WTC11 (cell line): ENCODE measurements around the gene C6orf118. TPM values are rescaled to one million over a fixed set of nuclear protein-coding genes. Genes with fewer than 3 reads are reported as not detected.

Experiments
- ATAC-seq: fragments of 200-7000 bp; cut with Tn5 transposase; 2 replicates; pipeline ENCODE4 v1.10.0; 2021; ENCODE audit warnings: mild to moderate bottlenecking, moderate library complexity
- CTCF ChIA-PET: fragments of 300-600 bp; sonication (Branson Sonifier 250); formaldehyde crosslinking; loops from one replicate; lab custom pipeline; 2021; ENCODE audit warnings: antibody characterized with exemption; lab: Charles Lee
- POLR2A ChIA-PET: fragments of 350-600 bp; sonication (Branson Sonifier 250); formaldehyde crosslinking; loops from one replicate; lab custom pipeline; 2021; ENCODE audit warnings: antibody characterized with exemption; lab: Charles Lee
- DNase-seq: peaks from one replicate; pipeline ENCODE4 v3.0.0; 2021; ENCODE audit warnings: low spot score
- H3K27ac Mint-ChIP-seq: 2 replicates; pipeline ENCODE4 v1.8.0; 2021; ENCODE audit warnings: mixed read lengths
- H3K27me3 Mint-ChIP-seq: 2 replicates; pipeline ENCODE4 v1.8.0; 2021; ENCODE audit warnings: low read depth, mild to moderate bottlenecking, moderate library complexity, mixed read lengths
- H3K36me3 Mint-ChIP-seq: 2 replicates; pipeline ENCODE4 v1.8.0; 2021; ENCODE audit warnings: mixed read lengths
- H3K4me1 Mint-ChIP-seq: 2 replicates; pipeline ENCODE4 v1.8.0; 2022; ENCODE audit warnings: mixed read lengths
- H3K4me3 Mint-ChIP-seq: 2 replicates; pipeline ENCODE4 v1.8.0; 2021; ENCODE audit warnings: mild to moderate bottlenecking, moderate library complexity, mixed read lengths
- H3K9me3 Mint-ChIP-seq: 2 replicates; pipeline ENCODE4 v1.8.0; 2021; ENCODE audit warnings: mixed read lengths
- EMX1 ChIP-seq: fragments of 250-450 bp; sonication (Bioruptor Pico); IDR thresholded peaks from 2 replicates; pipeline ENCODE4 v1.8.0; 2021; ENCODE audit warnings: mild to moderate bottlenecking
- FOXK1 ChIP-seq: sonication (generic); formaldehyde crosslinking; IDR thresholded peaks from 2 replicates; pipeline ENCODE4 v1.8.0; 2022; ENCODE audit warnings: mild to moderate bottlenecking, moderate library complexity, missing genetic modification reagents
- GABPB1 ChIP-seq: sonication (generic); formaldehyde crosslinking; IDR thresholded peaks from 2 replicates; pipeline ENCODE4 v1.8.1; 2023; ENCODE audit warnings: mild to moderate bottlenecking, missing genetic modification reagents
- KAT7 ChIP-seq: sonication (generic); formaldehyde crosslinking; IDR thresholded peaks from 2 replicates; pipeline ENCODE4 v1.8.1; 2023; ENCODE audit warnings: missing genetic modification reagents, mild to moderate bottlenecking, borderline replicate concordance
- NFE2L1 ChIP-seq: sonication (generic); formaldehyde crosslinking; IDR thresholded peaks from 2 replicates; pipeline ENCODE4 v1.8.1; 2023; ENCODE audit warnings: missing genetic modification reagents
- NFYB ChIP-seq: sonication (generic); formaldehyde crosslinking; conservative IDR thresholded peaks from 2 replicates; pipeline ENCODE4 v1.8.0; 2022; ENCODE audit warnings: low read depth, missing genetic modification reagents
- NR2C2 ChIP-seq: sonication (generic); formaldehyde crosslinking; IDR thresholded peaks from 2 replicates; pipeline ENCODE4 v1.8.0; 2022; ENCODE audit warnings: mild to moderate bottlenecking, missing genetic modification reagents
- NR3C1 ChIP-seq: sonication (generic); formaldehyde crosslinking; conservative IDR thresholded peaks from 2 replicates; pipeline ENCODE4 v1.8.1; 2023; ENCODE audit warnings: low read depth, mild to moderate bottlenecking, missing genetic modification reagents
- SMAD4 ChIP-seq: sonication (generic); formaldehyde crosslinking; IDR thresholded peaks from 2 replicates; pipeline ENCODE4 v1.8.0; 2022; ENCODE audit warnings: mild to moderate bottlenecking, missing genetic modification reagents
- ZNF138 ChIP-seq: sonication (generic); formaldehyde crosslinking; conservative IDR thresholded peaks from 2 replicates; pipeline ENCODE4 v1.8.1; 2022; ENCODE audit warnings: mild to moderate bottlenecking, moderate library complexity, missing genetic modification reagents
- ZNF317 ChIP-seq: sonication (generic); formaldehyde crosslinking; IDR thresholded peaks from 2 replicates; pipeline ENCODE4 v1.8.1; 2023; ENCODE audit warnings: low read depth, mild to moderate bottlenecking, moderate library complexity, missing genetic modification reagents, borderline replicate concordance
- total RNA-seq: library from RNA; stranded (reverse); gene quantifications from 3 replicates; pipeline ENCODE4 v1.2.3, GENCODE V29; 2021
- TF ChIP-seq, protein P1 (sequence below): sonication (generic); formaldehyde crosslinking; conservative IDR thresholded peaks from 2 replicates; pipeline ENCODE4 v1.8.1; 2022; ENCODE audit warnings: mild to moderate bottlenecking, missing genetic modification reagents
- TF ChIP-seq, protein P2 (sequence below): fragments of 250-450 bp; sonication (Bioruptor Pico); IDR thresholded peaks from 2 replicates; pipeline ENCODE4 v1.9.0; 2021; ENCODE audit warnings: mild to moderate bottlenecking, borderline replicate concordance
- TF ChIP-seq, protein P3 (sequence below): sonication (generic); formaldehyde crosslinking; IDR thresholded peaks from 2 replicates; pipeline ENCODE4 v1.8.0; 2023; ENCODE audit warnings: missing genetic modification reagents, mild to moderate bottlenecking, borderline replicate concordance

C6orf118 gene
- total RNA-seq, 1 experiment from 2014 or later: 0.22 TPM

DNA sequence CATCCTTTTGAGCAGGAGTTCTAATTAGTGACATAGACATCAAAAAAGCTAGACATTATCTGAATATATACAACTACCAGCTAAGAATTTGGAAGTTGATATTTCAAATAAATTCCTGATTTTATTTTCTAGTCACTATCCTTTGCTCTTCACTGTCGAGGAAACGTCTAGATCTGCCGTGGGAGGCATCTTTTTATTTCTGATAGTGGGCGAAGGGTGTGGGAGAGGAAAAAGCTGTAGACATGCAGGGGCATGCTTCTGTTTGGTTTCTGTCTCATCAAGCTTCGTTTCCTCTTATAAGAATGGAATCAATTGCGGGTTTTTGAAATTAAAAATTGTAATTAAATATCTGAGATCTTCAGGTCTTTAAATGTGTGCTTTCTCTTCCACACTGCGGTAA, 16.2 kb upstream of the C6orf118 start:
- TF ChIP-seq SMAD4 (CRISPR knock-in tag) (no peak), NR3C1 (CRISPR knock-in tag) (no peak), KAT7 (no peak), NFE2L1 (CRISPR knock-in tag) (no peak), GABPB1 (CRISPR knock-in tag) (no peak), EMX1 (no peak)
- Mint-ChIP-seq H3K27me3 (peaks cover 2% of the 10 kb centered on the region; the same call in 1 of the 2 replicates), H3K4me1 (no peaks in the 10 kb centered on the region), H3K4me3 (no peak overlapping the region), H3K9me3 (peaks cover 34% of the 10 kb centered on the region), H3K27ac (no peak overlapping the region), H3K36me3 (peaks cover 20% of the 10 kb centered on the region)
- ATAC-seq: no peak
- DNase-seq: no peak
- POLR2A ChIA-PET: no interaction called here
- CTCF ChIA-PET: no interaction called here

DNA sequence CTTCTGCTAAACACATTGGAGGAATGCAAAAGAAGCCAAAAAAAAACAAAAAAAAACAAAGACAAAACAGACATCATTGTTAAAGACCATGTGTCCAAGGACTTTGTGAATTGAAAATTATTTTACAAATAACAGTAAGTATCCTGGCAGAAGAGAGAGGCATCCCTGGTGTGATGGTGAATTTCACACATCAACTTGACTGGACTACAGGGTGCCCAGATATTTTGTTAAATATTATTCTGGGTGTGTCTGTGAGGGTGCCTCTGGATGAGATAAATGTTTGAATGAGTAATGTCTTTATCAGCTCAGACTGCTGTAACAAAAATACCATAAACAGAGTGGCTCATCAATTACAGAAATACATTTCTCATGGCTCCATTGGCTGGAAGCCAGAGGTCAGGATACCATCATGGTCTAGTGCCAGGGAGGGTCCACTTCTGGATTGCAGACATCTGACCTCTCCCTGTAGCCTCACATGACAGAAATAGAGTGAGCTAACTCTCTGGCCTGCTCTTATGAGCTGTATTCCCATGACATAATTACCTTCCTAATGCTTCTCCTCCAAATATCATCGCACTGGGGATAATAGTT, 12.2 kb upstream of the C6orf118 start:
- ChIA-PET CTCF (no interaction called here), POLR2A (interaction anchor here (0.6 kb wide), 1 partner anchor 122 kb away, joined by 5 read pairs; no protein-coding TSS in a partner anchor)
- H3K27me3 Mint-ChIP-seq: peaks cover 2% of the 10 kb centered on the region; the same call in 1 of the 2 replicates
- no peaks in the 10 kb centered on the region for H3K4me1 Mint-ChIP-seq
- H3K27ac Mint-ChIP-seq: no peak overlapping the region
- no peak overlapping the region for H3K4me3 Mint-ChIP-seq
- peaks cover 24% of the 10 kb centered on the region for H3K36me3 Mint-ChIP-seq
- DNase-seq: no peak
- peaks cover 55% of the 10 kb centered on the region for H3K9me3 Mint-ChIP-seq
- TF ChIP-seq KAT7 (no peak), NFYB (CRISPR knock-in tag) (no peak), FOXK1 (CRISPR knock-in tag) (no peak), NR2C2 (CRISPR knock-in tag) (no peak)
- TF ChIP-seq, protein P1, sequence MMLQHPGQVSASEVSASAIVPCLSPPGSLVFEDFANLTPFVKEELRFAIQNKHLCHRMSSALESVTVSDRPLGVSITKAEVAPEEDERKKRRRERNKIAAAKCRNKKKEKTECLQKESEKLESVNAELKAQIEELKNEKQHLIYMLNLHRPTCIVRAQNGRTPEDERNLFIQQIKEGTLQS (CRISPR knock-in tag): no peak
- TF ChIP-seq, protein P2, sequence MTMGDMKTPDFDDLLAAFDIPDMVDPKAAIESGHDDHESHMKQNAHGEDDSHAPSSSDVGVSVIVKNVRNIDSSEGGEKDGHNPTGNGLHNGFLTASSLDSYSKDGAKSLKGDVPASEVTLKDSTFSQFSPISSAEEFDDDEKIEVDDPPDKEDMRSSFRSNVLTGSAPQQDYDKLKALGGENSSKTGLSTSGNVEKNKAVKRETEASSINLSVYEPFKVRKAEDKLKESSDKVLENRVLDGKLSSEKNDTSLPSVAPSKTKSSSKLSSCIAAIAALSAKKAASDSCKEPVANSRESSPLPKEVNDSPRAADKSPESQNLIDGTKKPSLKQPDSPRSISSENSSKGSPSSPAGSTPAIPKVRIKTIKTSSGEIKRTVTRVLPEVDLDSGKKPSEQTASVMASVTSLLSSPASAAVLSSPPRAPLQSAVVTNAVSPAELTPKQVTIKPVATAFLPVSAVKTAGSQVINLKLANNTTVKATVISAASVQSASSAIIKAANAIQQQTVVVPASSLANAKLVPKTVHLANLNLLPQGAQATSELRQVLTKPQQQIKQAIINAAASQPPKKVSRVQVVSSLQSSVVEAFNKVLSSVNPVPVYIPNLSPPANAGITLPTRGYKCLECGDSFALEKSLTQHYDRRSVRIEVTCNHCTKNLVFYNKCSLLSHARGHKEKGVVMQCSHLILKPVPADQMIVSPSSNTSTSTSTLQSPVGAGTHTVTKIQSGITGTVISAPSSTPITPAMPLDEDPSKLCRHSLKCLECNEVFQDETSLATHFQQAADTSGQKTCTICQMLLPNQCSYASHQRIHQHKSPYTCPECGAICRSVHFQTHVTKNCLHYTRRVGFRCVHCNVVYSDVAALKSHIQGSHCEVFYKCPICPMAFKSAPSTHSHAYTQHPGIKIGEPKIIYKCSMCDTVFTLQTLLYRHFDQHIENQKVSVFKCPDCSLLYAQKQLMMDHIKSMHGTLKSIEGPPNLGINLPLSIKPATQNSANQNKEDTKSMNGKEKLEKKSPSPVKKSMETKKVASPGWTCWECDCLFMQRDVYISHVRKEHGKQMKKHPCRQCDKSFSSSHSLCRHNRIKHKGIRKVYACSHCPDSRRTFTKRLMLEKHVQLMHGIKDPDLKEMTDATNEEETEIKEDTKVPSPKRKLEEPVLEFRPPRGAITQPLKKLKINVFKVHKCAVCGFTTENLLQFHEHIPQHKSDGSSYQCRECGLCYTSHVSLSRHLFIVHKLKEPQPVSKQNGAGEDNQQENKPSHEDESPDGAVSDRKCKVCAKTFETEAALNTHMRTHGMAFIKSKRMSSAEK (CRISPR knock-in tag): no peak
- TF ChIP-seq, protein P3, sequence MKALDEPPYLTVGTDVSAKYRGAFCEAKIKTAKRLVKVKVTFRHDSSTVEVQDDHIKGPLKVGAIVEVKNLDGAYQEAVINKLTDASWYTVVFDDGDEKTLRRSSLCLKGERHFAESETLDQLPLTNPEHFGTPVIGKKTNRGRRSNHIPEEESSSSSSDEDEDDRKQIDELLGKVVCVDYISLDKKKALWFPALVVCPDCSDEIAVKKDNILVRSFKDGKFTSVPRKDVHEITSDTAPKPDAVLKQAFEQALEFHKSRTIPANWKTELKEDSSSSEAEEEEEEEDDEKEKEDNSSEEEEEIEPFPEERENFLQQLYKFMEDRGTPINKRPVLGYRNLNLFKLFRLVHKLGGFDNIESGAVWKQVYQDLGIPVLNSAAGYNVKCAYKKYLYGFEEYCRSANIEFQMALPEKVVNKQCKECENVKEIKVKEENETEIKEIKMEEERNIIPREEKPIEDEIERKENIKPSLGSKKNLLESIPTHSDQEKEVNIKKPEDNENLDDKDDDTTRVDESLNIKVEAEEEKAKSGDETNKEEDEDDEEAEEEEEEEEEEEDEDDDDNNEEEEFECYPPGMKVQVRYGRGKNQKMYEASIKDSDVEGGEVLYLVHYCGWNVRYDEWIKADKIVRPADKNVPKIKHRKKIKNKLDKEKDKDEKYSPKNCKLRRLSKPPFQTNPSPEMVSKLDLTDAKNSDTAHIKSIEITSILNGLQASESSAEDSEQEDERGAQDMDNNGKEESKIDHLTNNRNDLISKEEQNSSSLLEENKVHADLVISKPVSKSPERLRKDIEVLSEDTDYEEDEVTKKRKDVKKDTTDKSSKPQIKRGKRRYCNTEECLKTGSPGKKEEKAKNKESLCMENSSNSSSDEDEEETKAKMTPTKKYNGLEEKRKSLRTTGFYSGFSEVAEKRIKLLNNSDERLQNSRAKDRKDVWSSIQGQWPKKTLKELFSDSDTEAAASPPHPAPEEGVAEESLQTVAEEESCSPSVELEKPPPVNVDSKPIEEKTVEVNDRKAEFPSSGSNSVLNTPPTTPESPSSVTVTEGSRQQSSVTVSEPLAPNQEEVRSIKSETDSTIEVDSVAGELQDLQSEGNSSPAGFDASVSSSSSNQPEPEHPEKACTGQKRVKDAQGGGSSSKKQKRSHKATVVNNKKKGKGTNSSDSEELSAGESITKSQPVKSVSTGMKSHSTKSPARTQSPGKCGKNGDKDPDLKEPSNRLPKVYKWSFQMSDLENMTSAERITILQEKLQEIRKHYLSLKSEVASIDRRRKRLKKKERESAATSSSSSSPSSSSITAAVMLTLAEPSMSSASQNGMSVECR (CRISPR knock-in tag): no peak
- ATAC-seq: no peak

DNA sequence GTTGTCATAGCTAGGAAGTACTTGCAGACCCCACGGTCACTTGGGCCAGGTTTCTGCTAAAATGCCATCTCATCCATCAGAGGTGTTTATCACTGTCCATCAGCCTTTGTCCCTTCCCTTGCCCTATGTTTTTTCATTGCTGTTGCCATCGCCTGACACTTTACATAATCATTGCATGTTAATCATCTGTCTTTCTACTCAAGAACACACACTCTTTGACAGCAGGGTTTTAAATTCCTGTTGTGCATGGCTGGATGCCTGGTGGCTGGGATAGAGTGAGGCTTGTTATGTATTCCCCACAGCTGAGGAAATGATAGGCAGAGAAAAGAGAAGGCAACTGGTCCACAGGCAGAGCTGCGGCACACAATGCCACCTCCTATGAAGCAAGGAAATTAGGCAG, 11.7 kb upstream of the C6orf118 start:
- CTCF ChIA-PET: no interaction called here
- Mint-ChIP-seq H3K9me3 (peaks cover 55% of the 10 kb centered on the region), H3K27ac (no peak overlapping the region), H3K4me3 (no peak overlapping the region), H3K4me1 (no peaks in the 10 kb centered on the region), H3K36me3 (peaks cover 24% of the 10 kb centered on the region), H3K27me3 (peaks cover 2% of the 10 kb centered on the region; the same call in 1 of the 2 replicates)
- POLR2A ChIA-PET: interaction anchor here (0.6 kb wide), 1 partner anchor 122 kb away, joined by 5 read pairs; no protein-coding TSS in a partner anchor
- peak; percentile 98 for TF ChIP-seq ZNF317
- no peak for TF ChIP-seq ZNF138
- ATAC-seq: no peak
- no peak for DNase-seq
